ENCODE measurements around the gene HMCN2.

The HMCN2 gene

GRCh38 chr9:130402645-130403440 is 137.3 kb downstream of the HMCN2 start:
- H3K4me3 ChIP-seq (replicated peaks; ENCODE audit: low read depth, low read length): no peak overlapping the region
- no peak for TF ChIP-seq CTCF (IDR thresholded peaks at IDR 0.05; ENCODE audit: low read depth, low read length, missing control alignments)
- no peak for DNase-seq (ENCODE audit: extremely low read depth, low read depth)

GRCh38 chr9:130405657-130406257 is 140.2 kb downstream of the HMCN2 start:
- no peak for TF ChIP-seq CTCF (IDR thresholded peaks at IDR 0.05; ENCODE audit: low read depth, low read length, missing control alignments)
- no peak for DNase-seq (ENCODE audit: extremely low read depth, low read depth)
- H3K4me3 ChIP-seq (replicated peaks; ENCODE audit: low read depth, low read length): no peak overlapping the region

GRCh38 chr9:130406278-130406895 is 140.8 kb downstream of the HMCN2 start:
- no peak for DNase-seq (ENCODE audit: extremely low read depth, low read depth)
- H3K4me3 ChIP-seq (replicated peaks; ENCODE audit: low read depth, low read length): no peak overlapping the region
- no peak for TF ChIP-seq CTCF (IDR thresholded peaks at IDR 0.05; ENCODE audit: low read depth, low read length, missing control alignments)

GRCh38 chr9:130407916-130408663 is 142.5 kb downstream of the HMCN2 start:
- no peak overlapping the region for H3K4me3 ChIP-seq (replicated peaks; ENCODE audit: low read depth, low read length)
- no peak for DNase-seq (ENCODE audit: extremely low read depth, low read depth)
- TF ChIP-seq CTCF (IDR thresholded peaks at IDR 0.05; ENCODE audit: low read depth, low read length, missing control alignments): no peak

- DNase-seq (ENCODE audit: extremely low read depth, low read depth): no peak
- no peak for TF ChIP-seq CTCF (IDR thresholded peaks at IDR 0.05; ENCODE audit: low read depth, low read length, missing control alignments)
- H3K4me3 ChIP-seq (replicated peaks; ENCODE audit: low read depth, low read length): no peak overlapping the region
Measured at GRCh38 chr9:130408669-130409068, 143.1 kb downstream of the HMCN2 start.

- TF ChIP-seq CTCF (IDR thresholded peaks at IDR 0.05; ENCODE audit: low read depth, low read length, missing control alignments): no peak
- H3K4me3 ChIP-seq (replicated peaks; ENCODE audit: low read depth, low read length): no peak overlapping the region
- DNase-seq (ENCODE audit: extremely low read depth, low read depth): no peak
Measured at GRCh38 chr9:130409246-130409645, 143.7 kb downstream of the HMCN2 start.

All from HFF-Myc (cell line).